Spleen (tissue), 7 donors: ENCODE measurements around the gene ZNRD2.

Experiments
- POLR2A ChIP-seq, 3 donors: fragments of 450-650 bp; IDR thresholded peaks; one replicate each; pipeline ENCODE4 v1.5.1; 2017; ENCODE audit warnings: antibody characterized with exemption in 3 of 3, mild to moderate bottlenecking in 1 of 3
- TF ChIP-seq, protein P1 (sequence below), 11 experiments: fragments of 200-600 bp in 7 of 11; fragments of 450-650 bp in 4 of 11; sonication (generic) in 4 of 11; IDR thresholded peaks in 8 of 11; conservative IDR thresholded peaks in 3 of 11; 1 replicate in 7 of 11; 2 replicates in 4 of 11; pipeline versions ENCODE4 v1.4.0 to v1.8.0; 2016 to 2021; ENCODE audit warnings: antibody characterized with exemption in 11 of 11, inconsistent platforms in 4 of 11, mild to moderate bottlenecking in 1 of 11
- donor health status: DM: no; HTN: no; CAD: no; lungs with moderate emphysema.
- donor health status: DM: no; HTN: no; CAD: no.
- donor health status: DM: no; HTN: no; CAD: no.

DNA sequence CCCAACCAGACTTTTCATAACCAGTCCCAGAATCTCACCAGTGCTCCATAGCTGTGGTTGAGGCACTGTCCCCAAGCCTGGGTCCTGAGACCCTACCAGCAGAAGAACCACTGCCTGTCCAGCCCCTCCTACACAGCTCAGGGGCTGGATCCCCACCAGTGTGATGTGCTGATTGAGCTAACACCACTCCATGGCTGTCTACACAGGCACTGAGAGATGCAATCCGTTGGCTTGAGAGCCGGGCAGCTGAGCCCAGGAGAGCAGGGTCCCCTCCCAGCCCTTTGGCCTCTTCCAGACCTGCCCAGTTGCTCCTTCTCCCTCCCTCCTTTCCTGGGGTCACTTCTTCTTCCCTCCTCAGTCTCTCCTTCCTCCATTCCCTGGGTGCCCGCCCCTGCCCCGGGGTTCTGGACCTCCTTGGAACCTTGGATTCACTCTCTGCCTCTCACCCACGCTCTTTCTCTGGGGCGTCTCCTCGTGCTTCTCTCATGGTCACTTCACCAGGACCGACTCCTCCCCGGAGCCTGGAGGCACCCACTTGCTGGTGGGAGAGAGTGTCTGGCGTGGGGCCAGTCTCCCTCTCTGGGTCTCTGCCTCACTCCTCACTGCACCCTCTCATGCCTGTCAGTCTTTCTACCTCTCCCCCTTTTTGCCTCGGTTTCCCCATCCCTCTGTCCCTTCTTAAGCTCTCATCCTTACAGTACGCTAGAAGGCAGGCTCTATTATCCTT, 46.1 kb upstream of the ZNRD2 start:
- TF ChIP-seq, protein P1, sequence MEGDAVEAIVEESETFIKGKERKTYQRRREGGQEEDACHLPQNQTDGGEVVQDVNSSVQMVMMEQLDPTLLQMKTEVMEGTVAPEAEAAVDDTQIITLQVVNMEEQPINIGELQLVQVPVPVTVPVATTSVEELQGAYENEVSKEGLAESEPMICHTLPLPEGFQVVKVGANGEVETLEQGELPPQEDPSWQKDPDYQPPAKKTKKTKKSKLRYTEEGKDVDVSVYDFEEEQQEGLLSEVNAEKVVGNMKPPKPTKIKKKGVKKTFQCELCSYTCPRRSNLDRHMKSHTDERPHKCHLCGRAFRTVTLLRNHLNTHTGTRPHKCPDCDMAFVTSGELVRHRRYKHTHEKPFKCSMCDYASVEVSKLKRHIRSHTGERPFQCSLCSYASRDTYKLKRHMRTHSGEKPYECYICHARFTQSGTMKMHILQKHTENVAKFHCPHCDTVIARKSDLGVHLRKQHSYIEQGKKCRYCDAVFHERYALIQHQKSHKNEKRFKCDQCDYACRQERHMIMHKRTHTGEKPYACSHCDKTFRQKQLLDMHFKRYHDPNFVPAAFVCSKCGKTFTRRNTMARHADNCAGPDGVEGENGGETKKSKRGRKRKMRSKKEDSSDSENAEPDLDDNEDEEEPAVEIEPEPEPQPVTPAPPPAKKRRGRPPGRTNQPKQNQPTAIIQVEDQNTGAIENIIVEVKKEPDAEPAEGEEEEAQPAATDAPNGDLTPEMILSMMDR (IDR thresholded peaks at IDR 0.05 in 8 of 11, conservative IDR thresholded peaks at IDR 0.05 in 3 of 11): no peak
- TF ChIP-seq POLR2A (IDR thresholded peaks at IDR 0.05): no peak
